SK-N-SH treated with all-trans-retinoic acid at 6 μM for 48 hours (cell line): Measurements from ENCODE around the gene CLCNKA.

Source experiments
- ATAC-seq: fragments of 200-7000 bp; cut with Tn5 transposase; 3 replicates; pipeline ENCODE4 v1.9.1; 2020; ENCODE audit warnings: mild to moderate bottlenecking, moderate library complexity
- BACH2 ChIP-seq: fragments of 250-450 bp; sonication (Bioruptor Pico); IDR thresholded peaks from 2 replicates; pipeline ENCODE4 v1.9.0; 2021; ENCODE audit warnings: mild to moderate bottlenecking, borderline replicate concordance
- CSDC2 ChIP-seq: fragments of 250-450 bp; sonication (Bioruptor Pico); IDR thresholded peaks from 2 replicates; pipeline ENCODE4 v1.5.0; 2020; ENCODE audit warnings: mild to moderate bottlenecking, moderate library complexity
- CSRNP3 ChIP-seq: fragments of 250-450 bp; sonication (Bioruptor Pico); IDR thresholded peaks from 2 replicates; pipeline ENCODE4 v1.5.1; 2021; ENCODE audit warnings: mild to moderate bottlenecking, moderate library complexity
- ESRRG ChIP-seq: fragments of 250-450 bp; sonication (Bioruptor Pico); IDR thresholded peaks from 2 replicates; pipeline ENCODE4 v1.6.1; 2021; ENCODE audit warnings: mild to moderate bottlenecking
- GLIS3 ChIP-seq: fragments of 250-450 bp; sonication (Bioruptor Pico); IDR thresholded peaks from 2 replicates; pipeline ENCODE4 v1.5.0; 2020; ENCODE audit warnings: mild to moderate bottlenecking, moderate library complexity
- OSR1 ChIP-seq: fragments of 250-450 bp; sonication (Bioruptor Pico); IDR thresholded peaks from 2 replicates; pipeline ENCODE4 v1.8.0; 2022; ENCODE audit warnings: moderate library complexity, mild to moderate bottlenecking, inconsistent platforms
- PATZ1 ChIP-seq: fragments of 250-450 bp; sonication (Bioruptor Pico); IDR thresholded peaks from 2 replicates; pipeline ENCODE4 v1.8.0; 2020; ENCODE audit warnings: mild to moderate bottlenecking, moderate library complexity, borderline replicate concordance
- POU6F1 ChIP-seq: fragments of 250-450 bp; sonication (Bioruptor Pico); IDR thresholded peaks from 2 replicates; pipeline ENCODE4 v1.8.0; 2021; ENCODE audit warnings: low read depth, mild to moderate bottlenecking, moderate library complexity, borderline replicate concordance
- PPARA ChIP-seq: fragments of 250-450 bp; sonication (Bioruptor Pico); IDR thresholded peaks from 2 replicates; pipeline ENCODE4 v1.5.0; 2020; ENCODE audit warnings: mild to moderate bottlenecking, borderline replicate concordance
- RARB ChIP-seq: fragments of 250-450 bp; sonication (Bioruptor Pico); IDR thresholded peaks from 2 replicates; pipeline ENCODE4 v1.8.0; 2021; ENCODE audit warnings: mild to moderate bottlenecking, moderate library complexity
- SNAI2 ChIP-seq: fragments of 250-450 bp; sonication (Bioruptor Pico); IDR thresholded peaks from 2 replicates; pipeline ENCODE4 v1.5.0; 2020; ENCODE audit warnings: mild to moderate bottlenecking, moderate library complexity
- TCF4 ChIP-seq: fragments of 250-450 bp; sonication (Bioruptor Pico); IDR thresholded peaks from 2 replicates; pipeline ENCODE4 v1.8.0; 2021; ENCODE audit warnings: mild to moderate bottlenecking, moderate library complexity, borderline replicate concordance
- TSHZ2 ChIP-seq: fragments of 250-450 bp; sonication (Bioruptor Pico); IDR thresholded peaks from 2 replicates; pipeline ENCODE4 v1.5.0; 2020; ENCODE audit warnings: mild to moderate bottlenecking, moderate library complexity
- ZC3H10 ChIP-seq: fragments of 250-450 bp; sonication (Bioruptor Pico); IDR thresholded peaks from 2 replicates; pipeline ENCODE4 v1.5.1; 2021; ENCODE audit warnings: mild to moderate bottlenecking, moderate library complexity
- ZFP3 ChIP-seq: fragments of 250-450 bp; sonication (Bioruptor Pico); IDR thresholded peaks from 2 replicates; pipeline ENCODE4 v1.5.0; 2020; ENCODE audit warnings: mild to moderate bottlenecking, moderate library complexity
- ZFP30 ChIP-seq: fragments of 450-650 bp; formaldehyde crosslinking; IDR thresholded peaks from 2 replicates; pipeline ENCODE4 v1.5.0; 2022; ENCODE audit warnings: mild to moderate bottlenecking, moderate library complexity
- ZNF565 ChIP-seq: fragments of 450-650 bp; formaldehyde crosslinking; conservative IDR thresholded peaks from 2 replicates; pipeline ENCODE4 v1.5.0; 2020; ENCODE audit warnings: low read depth, mild to moderate bottlenecking, moderate library complexity
- ZNF8 ChIP-seq: fragments of 450-650 bp; formaldehyde crosslinking; IDR thresholded peaks from 2 replicates; pipeline ENCODE4 v1.5.0; 2020; ENCODE audit warnings: mild to moderate bottlenecking, moderate library complexity

CLCNKA gene

DNA sequence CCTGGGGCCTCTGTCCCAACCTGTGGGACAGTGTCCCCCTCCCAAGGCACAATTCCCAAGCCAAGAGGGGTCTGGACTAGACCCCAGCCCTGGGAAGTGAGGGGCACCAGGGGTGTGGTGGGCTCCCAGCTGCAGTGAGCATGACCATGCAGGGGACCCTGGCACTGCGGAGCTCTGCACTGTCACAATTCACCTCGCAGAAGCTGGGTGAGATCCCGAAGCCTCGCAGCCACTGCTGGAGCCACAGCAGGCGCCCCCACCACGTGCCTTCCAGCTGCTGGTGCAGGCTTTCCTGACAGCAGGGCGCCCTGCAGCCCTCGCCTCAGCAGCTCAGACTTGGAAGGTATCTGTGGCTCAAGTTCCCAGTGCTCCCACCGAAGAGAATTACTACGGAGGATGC lies 27.8 kb upstream of the CLCNKA start:
- ATAC-seq: peak; percentile 10
- no peak for TF ChIP-seq OSR1
- TF ChIP-seq ZNF565 (CRISPR knock-in tag): no peak
- TF ChIP-seq RARB (CRISPR knock-in tag): no peak
- TF ChIP-seq TSHZ2 (CRISPR knock-in tag): no peak
- no peak for TF ChIP-seq GLIS3 (CRISPR knock-in tag)

- no peak for TF ChIP-seq ZC3H10 (CRISPR knock-in tag)
- TF ChIP-seq ZNF565 (CRISPR knock-in tag): no peak
- TF ChIP-seq PPARA (CRISPR knock-in tag): no peak
- ATAC-seq: peak; percentile 98
Measured at GRCh38 chr1:15994590-15995351, 27.1 kb upstream of the CLCNKA start.

- ATAC-seq: no peak
- no peak for TF ChIP-seq TCF4
- TF ChIP-seq CSDC2 (CRISPR knock-in tag): no peak
- TF ChIP-seq RARB (CRISPR knock-in tag): no peak
- no peak for TF ChIP-seq SNAI2
- no peak for TF ChIP-seq CSRNP3 (CRISPR knock-in tag)
- TF ChIP-seq OSR1: no peak
- TF ChIP-seq ESRRG (CRISPR knock-in tag): no peak
- TF ChIP-seq POU6F1 (CRISPR knock-in tag): no peak
- TF ChIP-seq PATZ1: no peak
- no peak for TF ChIP-seq ZNF565 (CRISPR knock-in tag)
Measured at GRCh38 chr1:15997076-15997585, 24.7 kb upstream of the CLCNKA start.

DNA sequence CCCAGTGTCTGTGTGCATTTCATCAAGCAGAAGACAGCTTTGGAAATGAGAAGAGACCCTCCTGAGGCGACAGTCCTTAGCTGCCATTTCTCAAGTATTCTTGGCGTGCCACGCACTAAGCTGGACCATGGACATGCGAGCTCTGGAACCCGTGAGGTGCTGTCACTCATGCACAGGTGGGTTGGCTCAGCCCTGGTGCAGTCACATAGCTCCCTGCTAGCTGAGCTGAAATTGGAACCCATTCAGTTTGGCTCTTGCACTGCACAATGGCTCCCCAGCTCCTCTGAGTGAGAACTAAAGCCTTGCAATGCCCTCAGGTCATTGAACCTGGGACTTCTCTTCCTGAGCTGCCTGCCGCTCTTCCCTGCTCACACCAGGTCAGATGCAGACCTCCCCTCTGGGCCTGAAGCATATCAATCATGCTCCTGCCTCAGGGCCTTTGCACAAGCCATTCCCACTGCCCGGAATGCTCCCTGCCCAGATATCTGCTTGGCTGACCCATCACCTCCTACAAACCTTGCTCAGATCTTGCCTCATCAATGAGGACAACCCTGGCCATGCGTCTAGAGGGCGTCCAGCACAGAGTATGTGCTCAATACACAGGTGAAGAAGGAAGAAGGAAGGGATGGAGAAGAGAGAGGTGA lies 24.1 kb upstream of the CLCNKA start:
- ATAC-seq: no peak
- TF ChIP-seq ZNF8 (CRISPR knock-in tag) (no peak), RARB (CRISPR knock-in tag) (no peak), ZFP3 (CRISPR knock-in tag) (no peak), BACH2 (CRISPR knock-in tag) (no peak), ZNF565 (CRISPR knock-in tag) (no peak), TSHZ2 (CRISPR knock-in tag) (no peak), TCF4 (no peak), ZFP30 (CRISPR knock-in tag) (no peak), CSRNP3 (CRISPR knock-in tag) (no peak), CSDC2 (CRISPR knock-in tag) (no peak), PATZ1 (no peak), OSR1 (no peak)
